Endothelial cell of umbilical vein (primary cell): ENCODE data around the gene AMMECR1.

ENCODE experiments used
- CTCF ChIP-seq, 2 donors: IDR thresholded peaks; 1 replicate in 1 of 2; 2 replicates in 1 of 2; pipeline ENCODE4 v1.5.1; 2011; ENCODE audit warnings: low read length in 2 of 2, mild to moderate bottlenecking in 2 of 2, moderate library complexity in 2 of 2, control low read depth in 1 of 2, inconsistent platforms in 1 of 2, low read depth in 1 of 2; ENCODE audit not compliant: insufficient read depth in 1 of 2; ENCODE audit errors: extremely low read depth in 1 of 2
- EZH2 ChIP-seq: IDR thresholded peaks from 2 replicates; pipeline ENCODE4 v1.6.1; 2012; ENCODE audit warnings: borderline replicate concordance, low read depth, mild to moderate bottlenecking, moderate library complexity, low read length, inconsistent platforms; ENCODE audit not compliant: severe bottlenecking
- JUN ChIP-seq: IDR thresholded peaks from 2 replicates; pipeline ENCODE4 v1.6.1; 2011; ENCODE audit warnings: borderline replicate concordance, low read depth; ENCODE audit not compliant: insufficient read length, insufficient read depth
- POLR2A ChIP-seq: IDR thresholded peaks from 2 replicates; pipeline ENCODE4 v1.6.1; 2012; ENCODE audit warnings: low read depth, mild to moderate bottlenecking, control low read depth, low read length
- POLR2AphosphoS5 ChIP-seq: IDR thresholded peaks from 2 replicates; pipeline ENCODE4 v1.6.1; 2012; ENCODE audit warnings: low read depth, mild to moderate bottlenecking, control low read depth, low read length, moderate library complexity; ENCODE audit not compliant: insufficient read depth

DNA sequence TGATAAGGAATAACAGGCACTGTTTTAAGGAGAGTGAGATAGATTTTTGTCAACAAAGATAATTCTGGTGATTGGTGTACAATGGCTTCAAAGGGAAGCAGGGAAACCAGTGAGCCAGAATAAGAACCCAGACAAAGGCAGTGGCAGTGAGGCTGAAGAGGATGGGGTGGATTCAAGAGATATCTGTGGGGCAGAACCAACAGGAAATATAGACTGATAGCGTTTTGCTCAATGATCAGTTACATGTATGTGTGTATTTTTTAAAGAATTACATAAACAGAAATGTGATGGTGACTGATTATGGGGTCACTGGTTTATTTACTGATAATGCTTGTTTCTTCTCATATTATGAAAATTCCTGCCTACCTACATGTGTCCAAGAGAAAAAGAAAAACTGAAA lies 66.4 kb downstream of the AMMECR1 start:
- no peak for TF ChIP-seq POLR2A
- TF ChIP-seq CTCF (IDR thresholded peaks at IDR 0.05; ENCODE audit: extremely low read depth in 1 of 2, insufficient read depth in 1 of 2, low read depth in 1 of 2, low read length in 2 of 2): no peak
- no peak for TF ChIP-seq EZH2
- TF ChIP-seq JUN: no peak
- TF ChIP-seq POLR2AphosphoS5: no peak
